Lung (tissue), 12 donors: ENCODE data around the gene TSPEAR. TPM values are rescaled to one million over a fixed set of nuclear protein-coding genes. Genes with fewer than 3 reads are reported as not detected.

Source experiments
- ATAC-seq: fragments of 200-7000 bp; cut with Tn5 transposase; one replicate; pipeline ENCODE4 v1.9.1; 2020; ENCODE audit warnings: moderate number of reproducible peaks; ENCODE audit not compliant: insufficient read depth, low FRiP score
- DNase-seq, 3 donors: peaks; one replicate each; pipeline ENCODE4 v3.0.0-alpha.2; 2013 to 2017
- H3K27ac ChIP-seq, 2 donors: one replicate each; pipeline ENCODE4 v1.5.1; 2013; ENCODE audit warnings: mild to moderate bottlenecking in 2 of 2, moderate library complexity in 2 of 2, control low read depth in 1 of 2, inconsistent platforms in 1 of 2, low read depth in 1 of 2, low read length in 1 of 2
- H3K27me3 ChIP-seq, 3 donors: one replicate each; pipeline ENCODE4 v1.5.1; 2013; ENCODE audit warnings: low read length in 2 of 3; ENCODE audit not compliant: control insufficient read depth in 3 of 3, insufficient read depth in 3 of 3
- H3K36me3 ChIP-seq, 4 donors: one replicate each; pipeline ENCODE4 v1.5.1; 2013; ENCODE audit warnings: low read length in 4 of 4, mild to moderate bottlenecking in 1 of 4, moderate library complexity in 1 of 4; ENCODE audit not compliant: control insufficient read depth in 4 of 4, insufficient read depth in 4 of 4
- H3K4me1 ChIP-seq, 5 donors: one replicate each; pipeline ENCODE4 v1.5.1; 2013; ENCODE audit warnings: low read length in 5 of 5, mild to moderate bottlenecking in 2 of 5, moderate library complexity in 1 of 5; ENCODE audit not compliant: control insufficient read depth in 5 of 5, insufficient read depth in 5 of 5
- H3K4me3 ChIP-seq: one replicate; pipeline ENCODE4 v1.5.1; 2013; ENCODE audit warnings: mild to moderate bottlenecking, control low read depth, moderate library complexity
- H3K9ac ChIP-seq, 2 donors: one replicate each; pipeline ENCODE4 v1.5.1; 2013; ENCODE audit warnings: low read length in 2 of 2, control low read depth in 1 of 2; ENCODE audit not compliant: insufficient read depth in 1 of 2
- H3K9me3 ChIP-seq, 4 donors: one replicate each; pipeline ENCODE4 v1.5.1; 2013; ENCODE audit warnings: low read length in 3 of 4, mild to moderate bottlenecking in 1 of 4, moderate library complexity in 1 of 4; ENCODE audit not compliant: control insufficient read depth in 4 of 4, insufficient read depth in 3 of 4
- CTCF ChIP-seq: IDR thresholded peaks from 2 replicates; pipeline ENCODE4 v1.5.1; 2012; ENCODE audit warnings: mild to moderate bottlenecking; ENCODE audit errors: control extremely low read depth, extremely low read depth
- WGBS, 2 donors: extraction: QIAGEN DNeasy Blood & Tissue Kit; methylation state at CpG; one replicate each; pipeline ENCODE4 v1.1.7; 2013; 5-methylcytosine and 5-hydroxymethylcytosine counted together
- polyA plus RNA-seq, 2 donors: library from polyadenylated mRNA; stranded (reverse); fragments of 200-250 nt; gene quantifications; one replicate each; pipeline ENCODE4 v1.2.1, GENCODE V29; 2013
- total RNA-seq, 2 donors: library from RNA; depleted of rRNA in 1 of 2; stranded (reverse); fragments of >200 nt in 1 of 2; gene quantifications; one replicate each; pipeline ENCODE4 v1.2.1, GENCODE V29; 2014 to 2021
- donor health status: control.
- donor health status: control.
- donor health status: Bipolar disorder and iron deficiency.
- donor health status: healthy.
- donor health status: DM: yes; HTN: yes; CAD: no.

The TSPEAR gene
- total and polyA plus RNA-seq, 4 donors = 0.02 to 2.1 (median 0.27) TPM

GRCh38 chr21:44599264-44600029, 111.9 kb downstream of the TSPEAR start:
- ATAC-seq (no peak), DNase-seq (no peak)
- Histone ChIP-seq H3K4me1 (no peaks in the 10 kb centered on the region), H3K9me3 (peaks cover 0 to 3% (median 0%) of the 10 kb centered on the region in 4 donors), H3K4me3 (no peak overlapping the region), H3K27me3 (no peaks in the 10 kb centered on the region), H3K27ac (no peak overlapping the region), H3K36me3 (no peaks in the 10 kb centered on the region), H3K9ac (no peak overlapping the region)
- TF ChIP-seq CTCF = no peak
- 84 to 89% methylated on average over 8 of the region's 8 CpGs for WGBS, 2 donors

GRCh38 chr21:44598061-44598460, 113.3 kb downstream of the TSPEAR start:
- Histone ChIP-seq H3K27me3 (no peaks in the 10 kb centered on the region), H3K36me3 (no peaks in the 10 kb centered on the region), H3K9ac (no peak overlapping the region), H3K9me3 (peaks cover 0 to 3% (median 0%) of the 10 kb centered on the region in 4 donors), H3K4me1 (peaks cover 0 to 8% (median 0%) of the 10 kb centered on the region in 5 donors), H3K27ac (no peak overlapping the region), H3K4me3 (no peak overlapping the region)
- 82 to 85% methylated on average over 11 of the region's 11 CpGs for WGBS, 2 donors
- DNase-seq (no peak), ATAC-seq (no peak)
- TF ChIP-seq CTCF = no peak

GRCh38 chr21:44596068-44596725, 115.2 kb downstream of the TSPEAR start:
- H3K4me3 ChIP-seq = no peak overlapping the region
- no peaks in the 10 kb centered on the region for H3K27me3 ChIP-seq
- 83 to 84% methylated on average over 9 of the region's 9 CpGs for WGBS, 2 donors
- no peak overlapping the region for H3K9ac ChIP-seq
- no peak for DNase-seq
- ATAC-seq = no peak
- no peaks in the 10 kb centered on the region for H3K36me3 ChIP-seq
- no peak for TF ChIP-seq CTCF
- peaks cover 0 to 8% (median 0%) of the 10 kb centered on the region in 5 donors for H3K4me1 ChIP-seq
- peaks cover 0 to 3% (median 0%) of the 10 kb centered on the region in 4 donors for H3K9me3 ChIP-seq
- H3K27ac ChIP-seq = no peak overlapping the region
